CD4-positive, CD25-positive, alpha-beta regulatory T cell (primary cell): ENCODE measurements around the gene GALNT16. TPM values are rescaled to one million over a fixed set of nuclear protein-coding genes. Genes with fewer than 3 reads are reported as not detected.

ENCODE experiments used
- ATAC-seq, 2 donors: fragments of 150-1000 bp; cut with Tn5 transposase; one replicate each; pipeline ENCODE4 v1.10.0; 2021; ENCODE audit warnings: low read depth in 2 of 2, moderate number of reproducible peaks in 2 of 2, moderate library complexity in 1 of 2
- DNase-seq, 3 donors: peaks; one replicate each; pipeline versions ENCODE4 v3.0.0 to v3.0.0-alpha.2; 2012 to 2022; ENCODE audit warnings: mixed read lengths in 1 of 3
- H3K27ac ChIP-seq: one replicate; pipeline ENCODE4 v1.7.0; 2013; ENCODE audit warnings: mild to moderate bottlenecking, low read length; ENCODE audit not compliant: insufficient read depth, poor library complexity, severe bottlenecking
- H3K27me3 ChIP-seq: one replicate; pipeline ENCODE4 v1.7.0; 2013; ENCODE audit warnings: low read length; ENCODE audit not compliant: control insufficient read depth, insufficient read depth
- H3K36me3 ChIP-seq: one replicate; pipeline ENCODE4 v1.7.0; 2013; ENCODE audit warnings: mild to moderate bottlenecking, low read length, moderate library complexity; ENCODE audit not compliant: control insufficient read depth, insufficient read depth
- H3K4me1 ChIP-seq: 2 replicates; pipeline ENCODE4 v1.7.0; 2013; ENCODE audit warnings: mild to moderate bottlenecking, low read length; ENCODE audit not compliant: insufficient read depth, control insufficient read depth, poor library complexity, severe bottlenecking
- H3K4me3 ChIP-seq: one replicate; pipeline ENCODE4 v1.7.0; 2013; ENCODE audit warnings: low read depth, mild to moderate bottlenecking, low read length, moderate library complexity
- H3K9me3 ChIP-seq, 2 experiments: 1 replicate in 1 of 2; 2 replicates in 1 of 2; pipeline ENCODE4 v1.7.0; 2013; ENCODE audit warnings: low read length in 2 of 2, mild to moderate bottlenecking in 1 of 2, moderate library complexity in 1 of 2; ENCODE audit not compliant: control insufficient read depth in 2 of 2
- H3K27ac Mint-ChIP-seq, 3 donors: one replicate each; pipeline ENCODE4 v1.8.0; 2020 to 2022; ENCODE audit warnings: mild to moderate bottlenecking in 3 of 3, mixed read lengths in 3 of 3, moderate library complexity in 2 of 3
- H3K27me3 Mint-ChIP-seq: one replicate; pipeline ENCODE4 v1.8.0; 2022; ENCODE audit warnings: mild to moderate bottlenecking, mixed read lengths
- H3K36me3 Mint-ChIP-seq: one replicate; pipeline ENCODE4 v1.8.0; 2020; ENCODE audit warnings: mixed read lengths
- H3K4me1 Mint-ChIP-seq, 4 donors: one replicate each; pipeline ENCODE4 v1.8.0; 2020 to 2022; ENCODE audit warnings: mixed read lengths in 4 of 4, mild to moderate bottlenecking in 1 of 4
- H3K4me3 Mint-ChIP-seq, 4 donors: one replicate each; pipeline ENCODE4 v1.8.0; 2020 to 2022; ENCODE audit warnings: mild to moderate bottlenecking in 4 of 4, mixed read lengths in 4 of 4, moderate library complexity in 3 of 4
- H3K9me3 Mint-ChIP-seq, 7 donors: one replicate each; pipeline ENCODE4 v1.8.0; 2020 to 2022; ENCODE audit warnings: mixed read lengths in 7 of 7, mild to moderate bottlenecking in 3 of 7, moderate library complexity in 2 of 7
- polyA plus RNA-seq, 4 donors: library from polyadenylated mRNA; unstranded; fragments of 300-500 nt; fragmentation: Illumina TruSeq; gene quantifications; one replicate each; pipeline ENCODE4 v1.2.3, GENCODE V29; 2021
- total RNA-seq: library from RNA; stranded (reverse); gene quantifications from one replicate; pipeline ENCODE4 v1.2.3, GENCODE V29; 2022

The GALNT16 gene
- total and polyA plus RNA-seq, 5 donors from 2014 or later = 0.05 TPM; not detected in 4

DNA sequence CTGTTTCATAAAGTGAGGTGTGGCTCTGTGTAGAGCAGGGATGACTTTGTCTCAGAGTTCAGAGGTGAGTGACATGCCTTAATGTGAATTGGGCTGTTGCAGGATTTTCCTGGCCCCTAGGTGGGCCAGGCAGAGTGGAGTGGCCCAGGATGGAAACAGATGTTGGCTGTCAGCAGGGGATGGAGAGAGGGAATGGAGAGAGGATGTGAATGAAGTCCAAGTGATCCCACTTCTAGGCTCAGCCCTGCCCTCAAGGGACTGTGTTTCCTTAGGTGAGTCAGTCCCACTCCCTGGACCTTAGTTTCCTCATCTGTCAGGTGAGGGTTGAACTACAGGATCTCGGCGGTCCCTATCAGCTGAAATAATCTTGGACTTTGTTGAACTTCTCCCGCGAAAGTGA is 7.5 kb downstream of the GALNT16 start:
- H3K9me3 ChIP-seq = no peaks in the 10 kb centered on the region
- no peak for ATAC-seq
- Mint-ChIP-seq H3K27ac (no peak overlapping the region), H3K27me3 (peaks cover 33% of the 10 kb centered on the region), H3K36me3 (no peaks in the 10 kb centered on the region), H3K9me3 (peaks cover 0 to 4% (median 0%) of the 10 kb centered on the region in 7 donors), H3K4me3 (no peak overlapping the region), H3K4me1 (no peaks in the 10 kb centered on the region)
- H3K27me3 ChIP-seq = peaks cover 7% of the 10 kb centered on the region
- H3K27ac ChIP-seq = no peak overlapping the region
- H3K36me3 ChIP-seq = no peaks in the 10 kb centered on the region
- H3K4me1 ChIP-seq = no peaks in the 10 kb centered on the region
- DNase-seq = no peak
- H3K4me3 ChIP-seq = no peak overlapping the region

DNA sequence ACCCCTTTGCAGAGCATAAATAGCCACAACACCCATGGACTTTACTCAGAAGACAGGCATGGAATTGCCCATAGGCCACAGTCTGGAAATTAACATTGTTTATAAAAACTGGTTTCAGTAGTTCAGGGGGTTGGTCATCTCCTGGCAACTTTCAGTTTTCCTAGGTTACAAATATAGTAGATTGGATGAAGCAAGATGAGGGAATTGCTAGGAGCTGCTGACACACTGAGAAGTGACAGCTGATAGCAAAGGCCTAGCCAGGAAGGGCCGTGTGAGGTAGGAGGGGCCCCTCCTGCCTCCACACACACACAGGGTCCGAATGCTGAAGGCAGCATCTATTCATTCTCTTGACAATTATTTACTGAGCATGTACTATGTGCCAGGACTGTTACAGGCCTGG is 8.3 kb downstream of the GALNT16 start:
- DNase-seq = no peak
- no peak for ATAC-seq
- no peak overlapping the region for H3K4me3 ChIP-seq
- no peaks in the 10 kb centered on the region for H3K36me3 ChIP-seq
- Mint-ChIP-seq H3K4me1 (no peaks in the 10 kb centered on the region), H3K4me3 (no peak overlapping the region), H3K27ac (no peak overlapping the region), H3K9me3 (peaks cover 0 to 2% (median 0%) of the 10 kb centered on the region in 7 donors), H3K27me3 (peaks cover 27% of the 10 kb centered on the region), H3K36me3 (no peaks in the 10 kb centered on the region)
- no peaks in the 10 kb centered on the region for H3K4me1 ChIP-seq
- H3K27ac ChIP-seq = no peak overlapping the region
- no peaks in the 10 kb centered on the region for H3K9me3 ChIP-seq
- H3K27me3 ChIP-seq = peaks cover 2% of the 10 kb centered on the region

DNA sequence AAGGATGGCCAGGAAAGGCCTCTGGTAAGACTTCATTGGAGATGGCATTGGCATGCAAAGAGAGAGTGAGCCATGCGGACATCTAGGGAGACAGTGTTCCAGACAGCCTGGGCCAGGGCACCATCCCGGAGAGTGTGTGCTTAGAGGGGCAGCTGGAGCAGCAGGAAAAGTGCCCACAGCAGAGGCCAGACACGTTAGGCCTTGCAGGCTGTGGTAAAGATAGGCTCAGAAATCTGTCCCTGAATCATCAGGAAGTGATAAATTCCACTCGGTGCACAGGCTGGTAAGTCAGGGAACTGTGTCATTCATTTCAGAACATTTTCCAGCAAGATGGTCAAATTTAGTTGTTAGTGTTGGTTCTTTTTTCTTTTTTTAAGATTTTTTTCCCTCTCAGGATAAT is 8.8 kb downstream of the GALNT16 start:
- no peaks in the 10 kb centered on the region for H3K36me3 ChIP-seq
- Mint-ChIP-seq H3K36me3 (no peaks in the 10 kb centered on the region), H3K4me3 (no peak overlapping the region), H3K4me1 (no peaks in the 10 kb centered on the region), H3K9me3 (peaks cover 0 to 2% (median 0%) of the 10 kb centered on the region in 7 donors), H3K27me3 (peaks cover 22% of the 10 kb centered on the region), H3K27ac (no peak overlapping the region)
- ATAC-seq (no peak), DNase-seq (no peak)
- H3K27me3 ChIP-seq = no peaks in the 10 kb centered on the region
- no peaks in the 10 kb centered on the region for H3K4me1 ChIP-seq
- H3K4me3 ChIP-seq = no peak overlapping the region
- H3K9me3 ChIP-seq = no peaks in the 10 kb centered on the region
- no peak overlapping the region for H3K27ac ChIP-seq

DNA sequence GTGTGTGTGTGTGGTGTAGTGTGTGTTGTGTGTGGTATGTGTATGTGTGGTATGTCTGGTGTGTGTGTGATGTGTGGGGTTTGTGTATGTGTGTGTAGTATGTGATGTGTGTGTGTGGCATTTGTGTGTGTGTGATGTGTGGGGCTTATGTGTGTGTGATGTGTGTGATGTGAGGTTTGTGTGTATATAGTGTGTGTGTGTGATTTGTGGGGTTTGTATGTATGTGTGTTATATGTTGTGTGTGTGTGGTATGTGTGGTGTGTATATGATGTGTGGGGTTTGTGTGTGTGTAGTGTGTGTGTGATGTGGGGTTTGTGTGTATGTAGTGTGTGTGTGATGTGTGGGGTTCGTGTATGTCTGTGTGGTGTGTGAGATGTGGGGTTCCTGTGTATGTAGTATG is 9.4 kb downstream of the GALNT16 start:
- Histone ChIP-seq H3K4me3 (no peak overlapping the region), H3K4me1 (no peaks in the 10 kb centered on the region), H3K9me3 (no peaks in the 10 kb centered on the region), H3K27me3 (peaks cover 2% of the 10 kb centered on the region), H3K36me3 (no peaks in the 10 kb centered on the region), H3K27ac (no peak overlapping the region)
- Mint-ChIP-seq H3K9me3 (peaks cover 0 to 2% (median 0%) of the 10 kb centered on the region in 7 donors), H3K4me1 (no peaks in the 10 kb centered on the region), H3K36me3 (no peaks in the 10 kb centered on the region), H3K4me3 (no peak overlapping the region), H3K27ac (no peak overlapping the region), H3K27me3 (peaks cover 16% of the 10 kb centered on the region)
- no peak for ATAC-seq
- DNase-seq = no peak

DNA sequence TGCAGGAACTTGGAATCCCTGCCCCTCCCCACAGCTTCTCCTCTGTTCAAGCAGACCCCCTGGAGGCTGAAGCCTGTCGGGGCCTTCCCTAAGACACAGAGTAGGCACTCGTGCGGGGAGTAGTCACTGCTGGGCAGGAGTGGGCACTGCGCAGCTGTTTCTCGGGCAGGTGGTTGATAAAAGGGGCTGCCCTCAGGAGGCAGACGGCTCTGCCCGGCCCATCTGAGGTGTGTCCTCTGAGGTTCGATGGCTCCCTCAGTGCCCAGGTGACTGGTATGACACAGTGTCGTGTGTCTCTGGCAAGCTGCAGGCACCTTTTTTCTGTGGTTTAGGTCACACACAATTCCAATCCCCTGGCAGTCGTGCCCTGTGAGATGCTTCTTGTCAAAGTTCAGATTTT is 10.1 kb downstream of the GALNT16 start:
- H3K4me3 ChIP-seq = no peak overlapping the region
- no peaks in the 10 kb centered on the region for H3K36me3 Mint-ChIP-seq
- no peak overlapping the region for H3K4me3 Mint-ChIP-seq
- H3K9me3 Mint-ChIP-seq = peaks cover 0 to 2% (median 0%) of the 10 kb centered on the region in 7 donors
- H3K27me3 ChIP-seq = peaks cover 2% of the 10 kb centered on the region
- H3K4me1 ChIP-seq = no peaks in the 10 kb centered on the region
- no peaks in the 10 kb centered on the region for H3K4me1 Mint-ChIP-seq
- no peak overlapping the region for H3K27ac Mint-ChIP-seq
- no peak overlapping the region for H3K27ac ChIP-seq
- H3K27me3 Mint-ChIP-seq = peaks cover 13% of the 10 kb centered on the region
- DNase-seq (no peak), ATAC-seq (no peak)
- no peaks in the 10 kb centered on the region for H3K36me3 ChIP-seq
- H3K9me3 ChIP-seq = no peaks in the 10 kb centered on the region

DNA sequence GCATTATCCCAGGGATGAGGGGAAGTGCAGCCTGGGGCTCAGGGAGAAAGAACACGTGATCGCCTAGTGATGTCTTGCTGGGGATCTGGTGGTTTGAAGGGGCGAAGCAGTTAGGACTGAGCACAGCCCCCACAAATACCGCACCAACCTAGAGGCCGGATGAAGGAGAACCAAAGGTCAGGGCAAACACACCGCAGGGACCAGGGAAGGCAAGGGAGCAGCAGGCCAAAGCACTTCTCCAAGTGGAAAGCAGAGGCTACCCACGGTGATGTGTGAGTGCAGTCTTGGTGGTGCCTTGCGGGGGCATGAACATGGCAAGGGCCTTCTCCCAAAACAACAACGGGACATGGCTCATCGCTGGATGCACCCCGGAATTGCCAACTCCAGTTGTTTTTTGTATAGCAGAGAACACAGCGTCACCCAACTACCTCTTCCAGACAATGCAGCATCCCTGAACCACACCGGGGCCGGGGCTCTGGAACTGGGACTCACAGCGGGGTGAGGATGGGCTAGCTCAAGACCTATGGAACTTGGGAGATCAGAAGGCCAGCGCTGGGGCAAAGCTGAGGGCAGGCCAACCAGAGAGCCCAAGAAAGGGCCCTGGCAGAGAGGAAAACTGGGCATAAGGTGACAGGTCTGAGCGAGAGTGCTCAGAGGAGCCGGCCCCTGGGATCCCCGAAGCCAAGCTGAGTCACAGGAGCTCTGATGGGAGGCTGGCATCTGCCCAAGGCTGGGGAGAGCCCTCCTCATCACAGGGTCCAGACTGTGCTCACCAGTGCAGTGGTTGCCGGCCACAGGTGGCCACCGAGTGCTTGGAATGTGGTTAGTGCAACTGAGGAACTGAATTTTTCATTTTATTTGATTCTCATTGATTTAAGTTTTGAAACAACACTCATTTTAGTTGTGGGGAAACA is 11.1 kb downstream of the GALNT16 start:
- Histone ChIP-seq H3K4me3 (no peak overlapping the region), H3K4me1 (no peaks in the 10 kb centered on the region), H3K27ac (no peak overlapping the region), H3K36me3 (no peaks in the 10 kb centered on the region), H3K27me3 (peaks cover 2% of the 10 kb centered on the region), H3K9me3 (no peaks in the 10 kb centered on the region)
- peaks cover 10% of the 10 kb centered on the region for H3K27me3 Mint-ChIP-seq
- H3K9me3 Mint-ChIP-seq = peaks cover 0 to 2% (median 0%) of the 10 kb centered on the region in 7 donors
- H3K36me3 Mint-ChIP-seq = no peaks in the 10 kb centered on the region
- H3K4me1 Mint-ChIP-seq = no peaks in the 10 kb centered on the region
- H3K27ac Mint-ChIP-seq = no peak overlapping the region
- no peak for ATAC-seq
- H3K4me3 Mint-ChIP-seq = no peak overlapping the region
- DNase-seq = no peak

DNA sequence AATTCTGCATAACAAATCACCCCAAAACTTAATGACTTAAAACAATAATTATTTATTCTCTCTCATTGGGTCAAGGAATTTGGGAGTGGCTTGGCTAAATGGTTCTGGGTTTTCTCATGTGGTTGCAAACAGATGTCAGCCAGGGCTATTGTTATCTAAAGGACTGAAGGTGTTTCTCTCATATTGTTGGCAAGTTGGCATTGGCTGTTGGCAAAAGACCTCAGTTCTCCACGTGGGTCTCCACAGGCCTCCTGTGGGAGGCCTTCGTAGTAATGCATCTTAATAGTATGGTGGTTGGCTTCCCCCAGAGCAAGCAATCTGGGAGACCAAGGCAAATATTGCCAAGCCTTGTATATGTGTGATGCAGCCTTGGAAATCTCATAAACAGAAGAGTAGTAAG is 14.4 kb downstream of the GALNT16 start:
- Histone ChIP-seq H3K4me3 (no peak overlapping the region), H3K4me1 (no peaks in the 10 kb centered on the region), H3K27me3 (peaks cover 2% of the 10 kb centered on the region), H3K27ac (no peak overlapping the region), H3K36me3 (no peaks in the 10 kb centered on the region), H3K9me3 (no peaks in the 10 kb centered on the region)
- Mint-ChIP-seq H3K27me3 (peaks cover 7% of the 10 kb centered on the region), H3K4me3 (no peak overlapping the region), H3K27ac (no peak overlapping the region), H3K4me1 (no peaks in the 10 kb centered on the region), H3K9me3 (peaks cover 0 to 2% (median 0%) of the 10 kb centered on the region in 7 donors), H3K36me3 (no peaks in the 10 kb centered on the region)
- no peak for ATAC-seq
- DNase-seq = no peak

DNA sequence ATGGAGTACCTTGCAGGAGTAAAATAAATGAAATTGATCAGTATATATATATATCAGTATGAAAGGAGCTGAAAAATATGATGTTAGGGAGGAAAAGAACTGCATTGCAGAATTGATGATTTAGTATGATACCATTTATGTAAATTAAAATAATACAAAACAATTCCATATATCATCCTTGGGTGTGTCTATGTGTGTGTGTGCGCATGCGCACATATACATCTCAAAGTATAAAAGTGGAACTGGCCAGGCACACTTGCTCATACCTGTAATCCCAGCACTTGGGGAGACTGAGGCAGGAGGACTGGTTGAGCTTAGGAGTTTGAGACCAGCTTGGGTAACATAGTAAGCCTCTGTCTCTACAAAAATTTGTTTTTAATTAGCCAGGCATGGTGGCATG is 15.4 kb downstream of the GALNT16 start:
- no peak overlapping the region for H3K4me3 Mint-ChIP-seq
- H3K36me3 Mint-ChIP-seq = no peaks in the 10 kb centered on the region
- H3K27ac ChIP-seq = no peak overlapping the region
- DNase-seq = no peak
- H3K36me3 ChIP-seq = no peaks in the 10 kb centered on the region
- H3K27me3 Mint-ChIP-seq = peaks cover 12% of the 10 kb centered on the region
- H3K9me3 ChIP-seq = no peaks in the 10 kb centered on the region
- H3K27me3 ChIP-seq = peaks cover 2% of the 10 kb centered on the region
- H3K4me1 Mint-ChIP-seq = no peaks in the 10 kb centered on the region
- no peak overlapping the region for H3K27ac Mint-ChIP-seq
- ATAC-seq = no peak
- no peak overlapping the region for H3K4me3 ChIP-seq
- no peaks in the 10 kb centered on the region for H3K4me1 ChIP-seq
- H3K9me3 Mint-ChIP-seq = peaks cover 0 to 2% (median 0%) of the 10 kb centered on the region in 7 donors
